KMS-11 (cell line): ENCODE measurements around the gene HDAC11.

Experiments
- H2AFZ ChIP-seq: fragments of 200-600 bp; sonication (generic); 2 replicates; pipeline ENCODE4 v1.6.1; 2016; ENCODE audit warnings: antibody characterized with exemption, mixed run types, low read depth
- H3K27ac ChIP-seq: fragments of 200-600 bp; sonication (generic); 2 replicates; pipeline ENCODE4 v1.6.1; 2016; ENCODE audit warnings: mild to moderate bottlenecking, mixed run types
- H3K27me3 ChIP-seq: fragments of 200-600 bp; sonication (generic); 2 replicates; pipeline ENCODE4 v1.6.1; 2017; ENCODE audit warnings: mild to moderate bottlenecking, low read depth, mixed run types, moderate library complexity; ENCODE audit not compliant: insufficient read depth
- H3K36me3 ChIP-seq: fragments of 200-600 bp; sonication (generic); 2 replicates; pipeline ENCODE4 v1.6.1; 2017; ENCODE audit warnings: mild to moderate bottlenecking, mixed run types; ENCODE audit not compliant: insufficient read depth
- H3K4me1 ChIP-seq: fragments of 200-600 bp; sonication (generic); 2 replicates; pipeline ENCODE4 v1.6.1; 2016; ENCODE audit warnings: mild to moderate bottlenecking, low read depth, mixed run types; ENCODE audit not compliant: poor library complexity, severe bottlenecking
- H3K4me2 ChIP-seq: fragments of 200-600 bp; sonication (generic); 2 replicates; pipeline ENCODE4 v1.7.0; 2016; ENCODE audit warnings: mild to moderate bottlenecking, mixed run types
- H3K4me3 ChIP-seq: fragments of 200-600 bp; sonication (generic); IDR thresholded peaks from 2 replicates; pipeline ENCODE4 v1.6.1; 2017; ENCODE audit warnings: low read depth, low read length, mixed read lengths; ENCODE audit not compliant: insufficient read depth
- H3K79me2 ChIP-seq: fragments of 200-600 bp; sonication (generic); 2 replicates; pipeline ENCODE4 v1.6.1; 2016; ENCODE audit warnings: low read depth, mixed run types; ENCODE audit not compliant: insufficient read depth
- H3K9ac ChIP-seq: fragments of 200-600 bp; sonication (generic); 2 replicates; pipeline ENCODE4 v1.6.1; 2016; ENCODE audit warnings: mild to moderate bottlenecking, mixed run types
- H4K20me1 ChIP-seq: fragments of 200-600 bp; sonication (generic); 2 replicates; pipeline ENCODE4 v1.6.1; 2016; ENCODE audit warnings: mild to moderate bottlenecking, mixed run types; ENCODE audit not compliant: insufficient read depth
- CTCF ChIP-seq: fragments of 200-600 bp; sonication (generic); conservative IDR thresholded peaks from 2 replicates; pipeline ENCODE4 v1.6.1; 2017; ENCODE audit warnings: low read depth, mild to moderate bottlenecking, antibody characterized with exemption, low read length, moderate library complexity, mixed read lengths

HDAC11 gene

GRCh38 chr3:13541691-13542090 lies 61.6 kb downstream of the HDAC11 start:
- H3K27ac ChIP-seq = no peak overlapping the region
- no peaks in the 10 kb centered on the region for H3K36me3 ChIP-seq
- H4K20me1 ChIP-seq = no peaks in the 10 kb centered on the region
- no peak overlapping the region for H2AFZ ChIP-seq
- no peak overlapping the region for H3K9ac ChIP-seq
- H3K4me2 ChIP-seq = no peak overlapping the region
- H3K79me2 ChIP-seq = no peaks in the 10 kb centered on the region
- no peaks in the 10 kb centered on the region for H3K27me3 ChIP-seq
- H3K4me1 ChIP-seq = peaks cover 19% of the 10 kb centered on the region
- no peak overlapping the region for H3K4me3 ChIP-seq
- no peak for TF ChIP-seq CTCF

GRCh38 chr3:13542142-13542541 lies 62.0 kb downstream of the HDAC11 start:
- no peaks in the 10 kb centered on the region for H3K79me2 ChIP-seq

GRCh38 chr3:13543253-13543652 lies 63.1 kb downstream of the HDAC11 start:
- Histone ChIP-seq H4K20me1 (no peaks in the 10 kb centered on the region), H3K4me1 (peaks cover 19% of the 10 kb centered on the region), H3K27ac (no peak overlapping the region), H2AFZ (no peak overlapping the region), H3K27me3 (no peaks in the 10 kb centered on the region), H3K9ac (no peak overlapping the region), H3K4me3 (no peak overlapping the region), H3K36me3 (no peaks in the 10 kb centered on the region), H3K79me2 (no peaks in the 10 kb centered on the region), H3K4me2 (no peak overlapping the region)
- TF ChIP-seq CTCF = no peak

More at GRCh38 chr3:13542142-13542541, 62.0 kb downstream of the HDAC11 start:
- no peak overlapping the region for H3K27ac ChIP-seq
- no peak overlapping the region for H3K9ac ChIP-seq
- H2AFZ ChIP-seq = no peak overlapping the region
- no peaks in the 10 kb centered on the region for H3K36me3 ChIP-seq
- H3K4me2 ChIP-seq = no peak overlapping the region
- H3K4me1 ChIP-seq = peaks cover 19% of the 10 kb centered on the region
- TF ChIP-seq CTCF = no peak
- no peaks in the 10 kb centered on the region for H3K27me3 ChIP-seq
- no peak overlapping the region for H3K4me3 ChIP-seq
- H4K20me1 ChIP-seq = no peaks in the 10 kb centered on the region

GRCh38 chr3:13544293-13544831 lies 64.3 kb downstream of the HDAC11 start:
- H3K27me3 ChIP-seq = no peaks in the 10 kb centered on the region
- H3K9ac ChIP-seq = no peak overlapping the region; the same call in 1 of the 2 replicates
- peaks cover 19% of the 10 kb centered on the region for H3K4me1 ChIP-seq

More at GRCh38 chr3:13544293-13544831, 64.3 kb downstream of the HDAC11 start:
- Histone ChIP-seq H3K4me2 (peak overlapping the region; percentile 29), H4K20me1 (no peaks in the 10 kb centered on the region), H3K4me3 (no peak overlapping the region), H3K36me3 (no peaks in the 10 kb centered on the region), H3K27ac (peak overlapping the region; percentile 43), H3K79me2 (no peaks in the 10 kb centered on the region), H2AFZ (peak overlapping the region; percentile 26)
- TF ChIP-seq CTCF = no peak
